Epithelial cell of proximal tubule (primary cell): Measurements from ENCODE around the gene CCDC28A. TPM values are rescaled to one million over a fixed set of nuclear protein-coding genes. Genes with fewer than 3 reads are reported as not detected.
A peak's percentile ranks its signal among the peaks of the same experiment; 100 is the strongest.

Experiments used
- DNase-seq: peaks from one replicate; pipeline ENCODE4 v3.0.0-alpha.2; 2011; ENCODE audit warnings: low read depth
- H3K4me3 ChIP-seq: 2 replicates; pipeline ENCODE4 v1.5.1; 2011; ENCODE audit warnings: low read depth, mild to moderate bottlenecking, low read length
- total RNA-seq: library from RNA; depleted of rRNA; stranded (reverse); fragments of >200 nt; gene quantifications from 2 replicates; pipeline ENCODE4 v1.2.3, GENCODE V29; 2015
- TF ChIP-seq, protein P1 (sequence below): conservative IDR thresholded peaks from 2 replicates; pipeline ENCODE4 v1.5.1; 2012; ENCODE audit warnings: low read depth, mild to moderate bottlenecking, low read length

Gene CCDC28A
- total RNA-seq, 1 donor from 2014 or later: 10.8 TPM

- DNase-seq: no peak
- TF ChIP-seq, protein P1, sequence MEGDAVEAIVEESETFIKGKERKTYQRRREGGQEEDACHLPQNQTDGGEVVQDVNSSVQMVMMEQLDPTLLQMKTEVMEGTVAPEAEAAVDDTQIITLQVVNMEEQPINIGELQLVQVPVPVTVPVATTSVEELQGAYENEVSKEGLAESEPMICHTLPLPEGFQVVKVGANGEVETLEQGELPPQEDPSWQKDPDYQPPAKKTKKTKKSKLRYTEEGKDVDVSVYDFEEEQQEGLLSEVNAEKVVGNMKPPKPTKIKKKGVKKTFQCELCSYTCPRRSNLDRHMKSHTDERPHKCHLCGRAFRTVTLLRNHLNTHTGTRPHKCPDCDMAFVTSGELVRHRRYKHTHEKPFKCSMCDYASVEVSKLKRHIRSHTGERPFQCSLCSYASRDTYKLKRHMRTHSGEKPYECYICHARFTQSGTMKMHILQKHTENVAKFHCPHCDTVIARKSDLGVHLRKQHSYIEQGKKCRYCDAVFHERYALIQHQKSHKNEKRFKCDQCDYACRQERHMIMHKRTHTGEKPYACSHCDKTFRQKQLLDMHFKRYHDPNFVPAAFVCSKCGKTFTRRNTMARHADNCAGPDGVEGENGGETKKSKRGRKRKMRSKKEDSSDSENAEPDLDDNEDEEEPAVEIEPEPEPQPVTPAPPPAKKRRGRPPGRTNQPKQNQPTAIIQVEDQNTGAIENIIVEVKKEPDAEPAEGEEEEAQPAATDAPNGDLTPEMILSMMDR: no peak
- H3K4me3 ChIP-seq: no peak overlapping the region
Observed at GRCh38 chr6:138832182-138832581, 58.6 kb downstream of the CCDC28A start.

GRCh38 chr6:138833816-138834539, 60.4 kb downstream of the CCDC28A start:
- TF ChIP-seq, protein P1: no peak
- no peak overlapping the region for H3K4me3 ChIP-seq
- no peak for DNase-seq

GRCh38 chr6:138837246-138837645, 63.7 kb downstream of the CCDC28A start:
- DNase-seq: peak; percentile 56
- TF ChIP-seq, protein P1: no peak
- no peak overlapping the region for H3K4me3 ChIP-seq

Other genes starting within 250 kb of the CCDC28A start
- gene ECT2L, start 22.3 kb downstream of the CCDC28A start, total RNA-seq: not detected in 2 replicates
- 26.8 and 27.1 TPM in 2 replicates for gene REPS1, start 214.5 kb downstream of the CCDC28A start, total RNA-seq